Putamen (tissue), 1 donor: ENCODE data around the gene MAP3K21.

Source experiments
- DNase-seq: peaks from one replicate; pipeline ENCODE4 v3.0.0-alpha.2; 2016; ENCODE audit warnings: low spot score

The MAP3K21 gene

GRCh38 chr1:233359905-233360304 lies 32.4 kb downstream of the MAP3K21 start:
- DNase-seq, result no peak

DNA sequence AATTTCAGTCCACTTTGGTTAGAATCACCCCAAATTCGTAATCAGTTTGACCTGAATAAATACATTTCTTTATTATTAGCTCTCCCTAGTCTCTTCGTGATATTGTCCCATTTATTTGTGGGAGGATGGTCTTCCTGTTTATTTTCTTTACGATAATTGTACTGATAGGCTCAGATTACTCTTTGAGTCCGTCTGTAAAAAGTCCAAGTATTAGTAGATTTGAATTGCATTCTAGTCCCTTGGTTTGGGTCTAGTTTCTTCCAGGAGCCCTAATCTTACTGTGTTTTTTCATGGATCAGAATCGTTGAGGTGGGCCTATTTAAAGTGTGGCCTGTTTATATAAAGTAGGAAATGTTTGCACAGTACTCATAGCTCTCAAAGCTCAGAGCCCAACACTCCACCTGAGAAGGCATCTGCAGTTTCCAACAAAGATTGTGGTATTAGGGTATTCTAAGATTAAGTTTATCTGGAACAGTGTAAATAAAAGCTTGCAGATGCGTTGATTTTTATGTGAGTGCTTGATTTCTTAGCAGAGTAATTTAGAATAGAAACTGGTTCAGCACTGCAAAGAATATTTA lies 33.1 kb downstream of the MAP3K21 start:
- DNase-seq, result no peak

GRCh38 chr1:233361876-233362275 lies 34.4 kb downstream of the MAP3K21 start:
- DNase-seq, result no peak

GRCh38 chr1:233362743-233363142 lies 35.2 kb downstream of the MAP3K21 start:
- no peak for DNase-seq

DNA sequence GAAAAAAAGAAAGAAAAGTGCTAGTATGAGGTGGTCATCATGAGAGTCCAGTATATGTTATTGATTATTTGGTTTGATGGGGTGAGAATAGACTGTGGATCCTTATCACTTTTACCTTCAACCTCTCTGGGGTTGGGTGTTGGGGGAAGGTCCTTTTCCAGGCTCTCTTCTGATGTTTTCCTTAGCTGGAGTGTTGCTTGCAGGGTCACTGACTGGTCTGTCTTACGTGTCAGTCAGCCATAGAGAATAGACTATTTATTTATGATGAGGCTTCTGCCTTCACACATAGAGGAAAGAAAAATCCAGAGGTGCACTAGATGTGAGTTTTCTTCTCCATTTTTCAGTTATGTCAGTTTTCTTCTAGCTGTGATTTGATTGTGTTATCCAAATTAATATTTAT lies 36.5 kb downstream of the MAP3K21 start:
- no peak for DNase-seq

DNA sequence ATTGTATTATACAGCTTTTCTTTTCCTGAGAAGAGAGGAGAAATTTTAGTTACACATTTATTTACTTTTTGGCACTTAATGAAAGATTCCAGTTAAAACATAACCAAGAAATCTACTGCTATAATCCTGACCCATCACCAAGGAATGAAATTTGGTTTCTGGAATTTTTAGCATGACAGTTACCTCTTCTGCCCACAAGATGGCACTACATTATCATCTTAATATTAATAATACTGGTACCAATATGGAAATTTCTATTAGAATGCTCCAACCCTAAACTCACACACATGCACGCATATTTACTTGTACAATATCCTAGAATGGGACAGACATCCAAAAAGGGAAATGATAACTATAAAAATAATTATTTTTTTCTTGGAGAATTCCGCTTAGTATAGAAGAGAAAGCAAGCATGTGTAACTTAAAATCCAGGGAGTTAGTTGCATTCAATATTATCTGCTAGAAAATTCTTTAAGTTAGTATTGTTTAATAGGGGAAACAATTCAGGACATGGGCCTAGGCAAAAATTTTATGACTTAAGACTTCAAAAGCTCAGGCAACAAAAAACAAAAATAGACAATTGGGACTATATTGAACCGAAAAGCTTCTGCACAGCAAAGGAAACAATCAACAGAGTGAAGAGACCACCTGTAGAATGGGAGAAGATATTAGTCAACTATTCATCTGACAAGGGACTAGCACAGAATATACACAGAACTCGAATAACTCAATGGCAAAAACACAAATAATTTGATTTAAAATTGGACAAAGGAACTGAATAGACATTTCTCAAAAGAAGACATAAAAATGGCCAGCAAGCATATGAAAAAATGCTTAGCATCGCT lies 37.4 kb downstream of the MAP3K21 start:
- peak; percentile 8 for DNase-seq

DNA sequence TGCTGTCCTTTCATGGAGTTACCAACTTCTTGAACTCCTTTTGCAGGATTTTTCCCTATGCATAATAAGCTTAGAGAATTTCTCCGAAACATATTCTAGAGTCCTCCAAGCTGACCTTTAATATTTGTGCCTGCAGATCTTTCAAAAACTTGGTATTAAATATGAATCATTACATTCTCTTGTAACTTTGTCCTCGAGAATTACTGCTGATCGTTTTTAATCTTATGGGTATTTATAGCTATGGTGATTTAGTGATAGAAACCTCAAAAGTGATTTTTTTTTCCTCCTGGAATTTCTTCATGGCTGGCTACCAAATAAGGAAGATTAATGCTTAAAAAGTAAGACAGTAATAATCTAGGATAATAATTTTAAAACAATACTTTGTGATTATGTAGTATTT lies 39.1 kb downstream of the MAP3K21 start:
- no peak for DNase-seq

- DNase-seq, result no peak
These were observed 39.7 kb downstream of the MAP3K21 start for GRCh38 chr1:233367057-233367803.

DNA sequence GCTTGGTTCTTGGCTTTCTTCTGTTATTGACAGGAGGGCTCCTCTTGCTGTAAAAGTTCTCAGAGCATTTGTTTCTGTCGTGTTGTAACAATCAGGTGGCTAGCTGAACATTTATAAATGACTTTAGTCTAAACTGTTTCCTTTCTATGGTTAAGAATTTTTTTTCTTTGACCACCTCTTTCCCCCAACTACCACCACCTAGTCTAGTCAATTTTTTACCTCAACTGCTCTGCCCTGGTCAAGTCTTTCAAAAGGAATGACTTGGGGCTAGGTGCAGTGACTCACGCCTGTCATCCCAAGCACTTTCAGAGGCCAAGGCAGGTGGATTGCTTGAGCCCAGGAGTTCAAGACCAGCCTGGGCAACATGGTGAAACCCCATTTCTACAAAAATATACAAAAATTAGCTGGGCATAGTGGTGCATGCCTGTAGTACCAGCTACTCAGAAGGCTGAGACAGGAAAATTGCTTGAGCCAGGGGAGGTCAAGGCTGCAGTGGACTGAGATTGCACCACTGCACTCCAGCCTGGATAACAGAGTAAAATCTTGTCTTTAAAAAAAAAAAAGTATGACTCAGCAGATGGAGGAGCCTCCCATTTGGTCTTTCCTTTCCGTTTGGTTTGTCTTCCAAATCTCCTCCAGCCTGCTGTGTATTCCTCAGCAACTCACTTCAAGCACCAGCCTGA lies 40.7 kb downstream of the MAP3K21 start:
- no peak for DNase-seq

- no peak for DNase-seq
These were observed 41.2 kb downstream of the MAP3K21 start for GRCh38 chr1:233368789-233369130.

DNA sequence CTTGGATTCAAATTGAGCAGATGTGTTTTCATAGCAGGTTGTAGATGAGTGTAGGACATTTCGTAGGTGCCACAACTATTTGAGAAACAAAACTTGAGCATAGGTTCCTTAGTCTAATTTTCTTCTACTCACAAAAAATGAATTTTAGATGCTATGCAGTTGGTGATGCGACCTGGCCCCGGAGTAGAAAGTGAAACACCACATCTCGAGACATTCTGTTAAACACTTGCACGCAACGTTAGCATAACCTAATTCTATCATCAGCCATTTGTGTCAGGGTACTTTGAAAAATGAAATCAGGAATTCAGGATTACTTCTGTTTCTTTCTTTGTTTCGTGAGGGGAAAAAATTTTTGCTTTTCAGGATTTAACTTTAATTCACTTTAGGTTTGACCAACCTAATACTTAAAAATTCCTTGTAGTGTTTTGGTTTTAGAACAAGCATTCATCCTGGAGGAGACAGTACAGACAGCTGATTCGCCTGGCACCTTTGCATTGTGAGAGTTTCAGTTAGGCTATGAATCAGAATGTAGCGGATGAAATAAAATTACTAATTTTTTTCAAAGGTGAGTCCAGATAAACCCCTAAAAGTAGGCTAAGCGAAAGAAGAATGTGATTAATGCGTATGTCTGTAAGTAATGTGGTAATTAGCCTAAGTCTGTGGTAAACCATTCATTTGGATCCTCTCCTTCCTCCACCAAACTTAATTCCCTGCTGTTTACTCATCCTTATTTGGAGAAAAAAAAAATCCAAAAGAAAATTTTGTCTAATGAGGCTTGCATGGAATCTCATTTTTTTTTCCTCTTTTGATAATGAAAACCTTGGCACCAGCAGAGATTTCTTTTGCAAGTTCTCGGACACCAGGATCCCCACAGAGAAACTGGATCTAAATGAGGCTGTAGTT lies 44.9 kb downstream of the MAP3K21 start:
- no peak for DNase-seq

GRCh38 chr1:233373226-233373625 lies 45.7 kb downstream of the MAP3K21 start:
- DNase-seq, result no peak

DNA sequence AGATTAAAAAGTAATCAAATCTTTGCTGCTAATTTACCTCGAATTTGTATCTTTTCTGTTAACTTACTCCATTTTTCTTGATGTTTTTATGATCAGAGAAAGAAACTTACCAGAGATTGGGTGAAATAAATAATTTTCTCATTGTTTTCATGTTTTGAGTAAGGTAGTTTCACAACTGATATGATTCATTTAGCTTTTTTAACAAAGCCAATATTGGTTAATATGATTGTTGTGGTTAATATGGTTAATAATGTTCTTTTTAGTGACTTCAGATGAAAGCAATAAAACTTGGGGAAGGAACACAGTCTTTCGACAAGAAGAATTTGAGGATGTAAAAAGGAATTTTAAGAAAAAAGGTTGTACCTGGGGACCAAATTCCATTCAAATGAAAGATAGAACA lies 48.1 kb downstream of the MAP3K21 start:
- no peak for DNase-seq

GRCh38 chr1:233376382-233377110 lies 49.0 kb downstream of the MAP3K21 start:
- DNase-seq, result no peak

- no peak for DNase-seq
These were observed 52.4 kb downstream of the MAP3K21 start for GRCh38 chr1:233379869-233380438.

DNA sequence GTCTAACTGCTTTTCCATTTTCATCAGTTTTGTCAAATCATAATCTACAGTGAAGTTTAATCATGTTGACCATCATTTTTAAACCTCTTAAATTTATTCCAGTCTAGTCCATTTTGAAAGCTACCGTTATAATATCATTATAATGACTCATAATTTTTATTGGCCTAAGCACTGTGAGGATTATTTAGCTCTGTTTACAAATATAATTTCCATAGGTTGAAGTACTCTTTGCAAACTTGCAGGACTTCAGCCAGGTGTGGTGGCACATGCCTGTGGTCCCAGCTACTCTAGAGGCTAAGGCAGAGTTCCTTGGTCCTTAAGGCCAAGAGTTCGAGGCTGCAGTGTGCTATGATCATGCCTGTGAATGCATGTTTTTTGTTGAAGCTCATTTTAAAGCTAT lies 54.3 kb downstream of the MAP3K21 start:
- no peak for DNase-seq

- no peak for DNase-seq
These were observed 56.5 kb downstream of the MAP3K21 start for GRCh38 chr1:233383984-233384383.

DNA sequence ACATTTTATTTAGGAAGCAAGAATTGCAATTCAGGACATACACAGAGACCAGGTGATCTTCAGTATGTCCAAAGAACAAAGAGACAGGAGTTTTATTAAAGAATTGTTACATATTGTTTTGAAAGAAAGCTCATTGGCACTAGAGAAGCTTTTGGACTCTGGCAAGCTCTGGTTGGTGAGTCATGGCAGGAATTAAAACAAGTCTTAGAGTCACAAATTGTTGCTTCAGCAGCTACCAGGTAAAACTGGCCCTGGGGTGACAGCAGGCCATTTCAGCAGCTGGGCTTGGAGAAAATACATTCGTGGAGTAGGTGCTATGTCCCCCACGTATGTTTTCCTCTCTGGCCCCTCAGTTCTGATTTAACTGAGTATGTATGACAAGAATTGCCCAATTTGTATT lies 58.8 kb downstream of the MAP3K21 start:
- no peak for DNase-seq

DNA sequence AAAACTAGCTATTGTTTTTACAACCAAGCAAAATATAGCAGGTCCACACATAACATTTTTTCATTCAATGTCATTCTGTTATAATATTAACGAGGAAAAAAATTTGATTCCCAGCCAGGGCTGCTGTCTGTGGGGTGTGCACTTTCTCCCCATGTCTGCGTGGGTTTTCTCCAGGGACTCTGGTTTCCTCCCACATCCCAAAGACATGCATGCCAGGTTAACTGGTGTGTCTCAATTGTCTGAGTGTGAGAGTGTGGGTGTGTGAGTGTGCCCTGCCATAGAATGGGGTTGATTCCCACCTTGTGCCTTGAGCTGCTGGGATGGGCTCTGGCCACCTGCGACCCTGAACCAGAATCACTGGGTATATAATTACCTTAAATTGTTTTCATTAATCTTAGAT lies 60.1 kb downstream of the MAP3K21 start:
- no peak for DNase-seq

- no peak for DNase-seq
These were observed 61.6 kb downstream of the MAP3K21 start for GRCh38 chr1:233389169-233389568.
